Loucy (cell line): ENCODE data around the gene EDN3.

Experiments
- EZH2phosphoT487 ChIP-seq: fragments of 200-600 bp; IDR thresholded peaks from 2 replicates; pipeline ENCODE4 v1.6.1; 2018; ENCODE audit warnings: antibody characterized with exemption, mild to moderate bottlenecking, moderate library complexity, borderline replicate concordance
- TF ChIP-seq, protein P1 (sequence below): fragments of 200-600 bp; sonication (generic); conservative IDR thresholded peaks from 2 replicates; pipeline ENCODE4 v1.5.1; 2014; ENCODE audit warnings: mild to moderate bottlenecking, antibody characterized with exemption, low read length

DNA sequence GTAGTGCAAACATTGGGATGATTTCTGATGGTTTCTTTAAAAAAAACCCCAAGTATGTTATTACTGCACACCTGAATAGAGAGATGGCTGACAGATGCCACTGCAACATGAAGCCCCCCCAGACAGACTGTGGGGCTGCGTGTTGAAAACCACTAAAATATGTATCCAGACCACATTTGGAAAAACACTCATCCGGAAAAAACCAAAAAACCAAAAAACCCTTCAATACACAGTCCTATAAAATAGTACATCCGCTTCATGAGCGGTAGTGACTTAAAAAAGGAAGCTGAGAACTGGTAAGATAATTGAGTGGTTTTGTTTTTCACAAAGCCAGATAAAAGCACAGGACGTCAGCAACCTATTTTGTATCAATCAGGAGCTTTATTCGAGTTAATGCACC is 47.1 kb upstream of the EDN3 start:
- peak; percentile 63; the same call in 1 of the 2 replicates for TF ChIP-seq EZH2phosphoT487
- TF ChIP-seq, protein P1, sequence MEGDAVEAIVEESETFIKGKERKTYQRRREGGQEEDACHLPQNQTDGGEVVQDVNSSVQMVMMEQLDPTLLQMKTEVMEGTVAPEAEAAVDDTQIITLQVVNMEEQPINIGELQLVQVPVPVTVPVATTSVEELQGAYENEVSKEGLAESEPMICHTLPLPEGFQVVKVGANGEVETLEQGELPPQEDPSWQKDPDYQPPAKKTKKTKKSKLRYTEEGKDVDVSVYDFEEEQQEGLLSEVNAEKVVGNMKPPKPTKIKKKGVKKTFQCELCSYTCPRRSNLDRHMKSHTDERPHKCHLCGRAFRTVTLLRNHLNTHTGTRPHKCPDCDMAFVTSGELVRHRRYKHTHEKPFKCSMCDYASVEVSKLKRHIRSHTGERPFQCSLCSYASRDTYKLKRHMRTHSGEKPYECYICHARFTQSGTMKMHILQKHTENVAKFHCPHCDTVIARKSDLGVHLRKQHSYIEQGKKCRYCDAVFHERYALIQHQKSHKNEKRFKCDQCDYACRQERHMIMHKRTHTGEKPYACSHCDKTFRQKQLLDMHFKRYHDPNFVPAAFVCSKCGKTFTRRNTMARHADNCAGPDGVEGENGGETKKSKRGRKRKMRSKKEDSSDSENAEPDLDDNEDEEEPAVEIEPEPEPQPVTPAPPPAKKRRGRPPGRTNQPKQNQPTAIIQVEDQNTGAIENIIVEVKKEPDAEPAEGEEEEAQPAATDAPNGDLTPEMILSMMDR = no peak
